Effector memory CD4-positive, alpha-beta T cell (primary cell): ENCODE measurements around the gene VPS39.

Source experiments
- DNase-seq, 3 donors: peaks; one replicate each; pipeline ENCODE4 v3.0.0-alpha.2; 2020
- H3K27ac ChIP-seq: 2 replicates; pipeline ENCODE4 v1.7.0; 2013; ENCODE audit warnings: mild to moderate bottlenecking, low read length, moderate library complexity; ENCODE audit not compliant: insufficient read depth, poor library complexity, severe bottlenecking
- H3K27me3 ChIP-seq: replicated peaks from 2 replicates; pipeline ENCODE4 v1.7.0; 2013; ENCODE audit warnings: mild to moderate bottlenecking, low read length; ENCODE audit not compliant: insufficient read depth, control insufficient read depth, poor library complexity, severe bottlenecking
- H3K36me3 ChIP-seq: 2 replicates; pipeline ENCODE4 v1.7.0; 2013; ENCODE audit warnings: mild to moderate bottlenecking, low read length, moderate library complexity; ENCODE audit not compliant: control insufficient read depth, insufficient read depth
- H3K4me1 ChIP-seq: 2 replicates; pipeline ENCODE4 v1.7.0; 2013; ENCODE audit warnings: low read length, mild to moderate bottlenecking; ENCODE audit not compliant: control insufficient read depth, insufficient read depth, poor library complexity, severe bottlenecking
- H3K4me3 ChIP-seq: 2 replicates; pipeline ENCODE4 v1.7.0; 2013; ENCODE audit warnings: low read length, low read depth, mild to moderate bottlenecking; ENCODE audit not compliant: insufficient read depth, poor library complexity, severe bottlenecking
- H3K9me3 ChIP-seq: 2 replicates; pipeline ENCODE4 v1.7.0; 2013; ENCODE audit warnings: mild to moderate bottlenecking, low read length, moderate library complexity; ENCODE audit not compliant: control insufficient read depth

The VPS39 gene

DNA sequence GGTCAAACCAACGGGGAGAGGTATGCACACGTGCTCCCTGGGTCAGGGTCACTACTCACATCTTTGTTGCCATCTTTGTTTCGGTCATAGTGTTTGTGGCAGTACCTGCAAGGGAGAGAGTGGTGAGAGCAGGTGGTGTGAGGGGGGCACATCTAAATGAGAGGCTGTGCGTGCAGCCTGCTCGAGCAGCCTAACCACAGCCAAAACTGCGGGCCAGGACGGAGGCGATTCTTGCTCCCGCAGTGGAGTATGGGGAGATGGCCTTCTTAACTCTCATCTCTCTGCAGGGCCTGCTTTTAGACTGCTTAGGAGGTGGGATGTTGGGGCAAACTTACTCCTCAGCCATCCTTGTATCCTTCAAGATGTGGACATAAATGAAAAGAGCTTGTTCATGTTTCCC lies 44.8 kb downstream of the VPS39 start:
- no peak for DNase-seq
- H3K36me3 ChIP-seq: peaks cover 97% of the 10 kb centered on the region

DNA sequence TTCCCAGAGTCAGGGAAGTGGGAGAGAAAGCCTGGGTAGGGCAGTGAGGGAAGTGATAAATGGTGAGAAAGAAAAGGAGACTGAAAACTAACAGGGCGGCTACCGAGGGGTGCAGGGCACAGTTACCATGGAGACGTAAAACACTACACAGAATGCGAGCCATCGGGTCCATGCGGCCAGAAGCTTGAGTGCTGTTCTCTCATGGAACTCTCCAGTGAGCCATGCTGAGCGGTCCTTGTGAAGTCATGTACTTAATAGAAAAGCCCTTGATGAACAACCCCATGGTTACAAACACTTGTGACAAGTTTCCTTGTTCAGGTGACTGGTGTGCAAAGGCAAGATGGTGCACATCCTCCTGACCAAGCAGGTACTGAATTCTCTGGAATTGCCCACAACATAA lies 48.0 kb downstream of the VPS39 start:
- H3K9me3 ChIP-seq: no peaks in the 10 kb centered on the region
- H3K36me3 ChIP-seq: peaks cover 67% of the 10 kb centered on the region
- no peak for DNase-seq
- H3K27ac ChIP-seq: no peak overlapping the region
- no peaks in the 10 kb centered on the region for H3K27me3 ChIP-seq
- H3K4me3 ChIP-seq: no peak overlapping the region
- no peaks in the 10 kb centered on the region for H3K4me1 ChIP-seq

More for the DNA sequence above, 44.8 kb downstream of the VPS39 start:
- H3K9me3 ChIP-seq: no peaks in the 10 kb centered on the region
- no peaks in the 10 kb centered on the region for H3K27me3 ChIP-seq
- no peak overlapping the region for H3K4me3 ChIP-seq
- H3K27ac ChIP-seq: no peak overlapping the region
- H3K4me1 ChIP-seq: no peaks in the 10 kb centered on the region

DNA sequence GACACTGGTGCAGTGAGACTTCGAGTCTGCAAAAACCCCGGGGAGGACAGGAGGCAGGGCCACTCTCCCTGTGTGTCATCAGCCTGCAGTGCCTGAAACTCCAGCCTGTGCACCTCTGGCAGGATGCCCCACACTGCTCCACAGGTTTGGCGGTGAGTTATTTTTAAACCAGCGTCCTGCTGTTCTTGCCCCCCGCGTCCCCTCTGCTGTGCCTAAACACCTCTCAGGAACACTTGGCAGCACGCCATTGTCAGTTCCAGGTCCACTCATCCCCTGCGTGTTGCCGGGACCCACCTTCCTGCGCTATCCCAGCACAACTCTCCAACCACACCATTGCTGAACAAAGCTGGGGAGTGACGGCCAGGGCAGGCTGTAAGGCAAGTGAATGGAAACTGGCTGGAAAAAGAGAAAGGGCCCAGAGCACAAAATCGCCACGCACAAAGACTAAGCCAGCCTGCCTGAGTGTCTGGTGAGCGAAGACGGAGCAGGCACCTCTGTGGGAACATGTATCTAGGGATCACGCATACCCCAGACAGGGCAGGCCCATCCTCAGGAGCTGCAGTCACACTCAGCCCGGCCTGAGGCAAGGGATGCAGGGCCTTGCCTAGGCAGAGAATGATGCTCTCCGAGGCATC lies 48.6 kb downstream of the VPS39 start:
- Histone ChIP-seq H3K4me3 (no peak overlapping the region), H3K27ac (no peak overlapping the region), H3K27me3 (no peaks in the 10 kb centered on the region), H3K9me3 (no peaks in the 10 kb centered on the region), H3K4me1 (no peaks in the 10 kb centered on the region), H3K36me3 (peaks cover 61% of the 10 kb centered on the region)
- DNase-seq: no peak

DNA sequence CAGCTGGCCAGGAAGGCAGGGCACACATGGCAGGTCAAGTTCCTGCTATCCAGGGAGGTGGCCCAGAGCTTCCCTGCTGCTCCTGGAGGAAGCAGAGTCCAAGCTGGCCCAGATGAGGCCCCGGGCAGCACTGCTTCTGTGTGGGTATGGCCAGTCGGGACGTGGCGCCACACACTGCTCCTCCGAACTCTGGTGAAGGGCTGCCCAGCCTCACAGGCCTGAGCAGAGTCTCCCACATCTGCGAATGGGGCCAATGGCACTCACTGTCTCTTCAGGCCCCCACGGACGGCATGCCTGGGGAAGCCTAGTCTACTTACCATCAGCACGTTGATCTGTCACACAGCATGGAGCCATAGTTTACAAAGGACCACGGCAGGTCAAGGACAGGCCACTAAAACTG lies 49.2 kb downstream of the VPS39 start:
- DNase-seq: no peak
- Histone ChIP-seq H3K36me3 (peaks cover 56% of the 10 kb centered on the region), H3K4me3 (no peak overlapping the region), H3K27ac (no peak overlapping the region), H3K4me1 (no peaks in the 10 kb centered on the region), H3K9me3 (no peaks in the 10 kb centered on the region), H3K27me3 (no peaks in the 10 kb centered on the region)

DNA sequence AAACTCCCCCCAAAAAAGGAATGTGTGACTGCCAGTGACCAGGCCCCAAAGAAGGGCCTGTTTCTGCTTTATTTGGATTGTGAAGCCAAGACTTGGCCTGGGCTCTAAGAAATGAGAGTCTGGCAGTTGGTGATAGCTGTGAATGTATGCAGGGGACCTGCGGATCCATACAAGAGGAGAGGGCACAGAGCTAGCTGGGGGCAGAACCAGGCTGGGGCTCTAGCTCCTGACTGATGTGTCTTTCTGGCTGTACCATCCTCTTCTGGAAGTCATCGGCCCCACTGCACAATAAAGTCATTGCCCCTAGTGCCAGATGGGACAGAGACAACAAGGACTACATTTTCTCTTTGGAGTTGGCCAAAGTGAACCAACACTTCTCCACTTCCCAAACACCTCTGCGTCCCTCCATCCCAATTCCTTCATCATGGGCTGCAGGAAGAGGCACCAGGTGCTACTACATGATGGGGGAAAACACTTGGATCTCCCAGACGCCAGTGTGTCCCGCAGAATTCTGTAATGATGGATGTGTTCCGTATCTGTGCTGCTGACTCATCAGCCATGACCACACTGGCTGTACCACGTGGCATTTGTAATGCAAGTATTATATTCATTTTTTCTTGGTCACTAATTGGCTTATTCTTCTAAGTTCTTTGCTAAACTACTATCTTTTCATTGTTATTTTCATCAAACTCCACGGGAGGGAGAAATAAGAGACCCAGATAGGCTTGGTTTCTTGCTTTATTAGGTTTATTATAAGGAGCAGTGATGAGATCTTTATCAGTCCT lies 49.9 kb downstream of the VPS39 start:
- no peak for DNase-seq
- Histone ChIP-seq H3K36me3 (peaks cover 48% of the 10 kb centered on the region), H3K9me3 (no peaks in the 10 kb centered on the region), H3K4me1 (no peaks in the 10 kb centered on the region), H3K4me3 (no peak overlapping the region), H3K27me3 (no peaks in the 10 kb centered on the region), H3K27ac (no peak overlapping the region)

DNA sequence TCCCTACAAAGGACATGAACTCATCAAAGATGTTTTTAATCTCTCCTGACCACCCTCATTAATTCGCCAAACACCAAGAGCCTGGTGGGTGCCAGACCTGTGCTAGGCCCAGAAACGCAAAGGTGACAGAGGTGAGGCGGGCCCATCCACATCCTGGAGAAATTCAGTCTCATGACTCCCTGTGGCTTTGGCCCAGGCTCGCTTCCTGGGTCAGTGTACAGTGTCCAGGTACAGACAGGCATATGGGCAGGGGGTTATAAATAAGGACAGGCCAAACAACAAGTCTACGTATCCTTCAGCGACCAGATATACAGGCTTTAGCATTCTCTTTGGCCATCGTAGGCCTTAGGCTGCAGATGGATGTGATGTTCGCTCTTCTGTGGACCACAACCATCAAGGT lies 50.7 kb downstream of the VPS39 start:
- no peaks in the 10 kb centered on the region for H3K9me3 ChIP-seq
- no peak for DNase-seq
- peaks cover 40% of the 10 kb centered on the region for H3K36me3 ChIP-seq
- no peak overlapping the region for H3K4me3 ChIP-seq
- no peak overlapping the region for H3K27ac ChIP-seq
- H3K4me1 ChIP-seq: no peaks in the 10 kb centered on the region
- H3K27me3 ChIP-seq: no peaks in the 10 kb centered on the region

DNA sequence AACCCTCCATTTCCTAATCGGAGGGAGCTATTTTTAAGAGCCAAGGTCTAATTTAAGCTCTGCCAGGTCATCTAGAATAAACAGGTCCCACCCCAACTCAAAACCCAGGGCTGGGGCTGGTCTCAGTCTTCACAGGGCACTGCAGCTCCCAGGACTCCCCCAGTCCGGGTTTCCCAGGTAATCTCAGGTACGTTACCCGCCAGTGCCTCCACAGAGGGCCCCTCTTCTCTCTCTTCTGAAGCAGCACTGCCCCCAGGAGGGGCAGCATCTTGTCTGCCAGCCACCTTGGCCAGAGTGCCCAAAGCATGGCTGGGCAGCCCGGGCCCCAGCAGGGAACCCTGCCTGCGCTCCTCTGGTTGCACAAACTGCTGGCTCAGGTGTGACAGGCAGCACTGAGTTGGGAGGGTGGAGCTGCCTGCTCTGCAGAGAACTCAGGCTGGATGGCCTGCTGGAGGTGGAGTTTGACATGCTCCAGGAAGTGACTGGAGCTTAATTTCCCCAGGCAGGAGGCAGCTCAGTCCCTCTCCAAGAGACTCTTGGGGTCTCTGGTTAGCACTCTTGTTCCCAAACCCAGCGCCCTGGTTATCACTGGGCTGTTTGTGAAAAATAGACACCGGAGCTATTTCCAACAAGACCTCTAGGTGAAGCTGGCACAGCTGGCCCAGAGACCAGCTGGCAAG lies 51.7 kb downstream of the VPS39 start, which contains the start of gene PLA2G4F:
TSS of gene PLA2G4F (minus strand) at position 394 of the 680 bp plus-strand sequence. CDS start at position 307, 87 bp downstream.
- DNase-seq: no peak
- Histone ChIP-seq H3K27ac (no peak within 1 kb of the TSS), H3K36me3 (peaks cover 30% of the 10 kb centered on the region), H3K9me3 (no peaks in the 10 kb centered on the region), H3K27me3 (no peaks in the 10 kb centered on the region), H3K4me1 (no peaks in the 10 kb centered on the region), H3K4me3 (no peak within 1 kb of the TSS)

DNA sequence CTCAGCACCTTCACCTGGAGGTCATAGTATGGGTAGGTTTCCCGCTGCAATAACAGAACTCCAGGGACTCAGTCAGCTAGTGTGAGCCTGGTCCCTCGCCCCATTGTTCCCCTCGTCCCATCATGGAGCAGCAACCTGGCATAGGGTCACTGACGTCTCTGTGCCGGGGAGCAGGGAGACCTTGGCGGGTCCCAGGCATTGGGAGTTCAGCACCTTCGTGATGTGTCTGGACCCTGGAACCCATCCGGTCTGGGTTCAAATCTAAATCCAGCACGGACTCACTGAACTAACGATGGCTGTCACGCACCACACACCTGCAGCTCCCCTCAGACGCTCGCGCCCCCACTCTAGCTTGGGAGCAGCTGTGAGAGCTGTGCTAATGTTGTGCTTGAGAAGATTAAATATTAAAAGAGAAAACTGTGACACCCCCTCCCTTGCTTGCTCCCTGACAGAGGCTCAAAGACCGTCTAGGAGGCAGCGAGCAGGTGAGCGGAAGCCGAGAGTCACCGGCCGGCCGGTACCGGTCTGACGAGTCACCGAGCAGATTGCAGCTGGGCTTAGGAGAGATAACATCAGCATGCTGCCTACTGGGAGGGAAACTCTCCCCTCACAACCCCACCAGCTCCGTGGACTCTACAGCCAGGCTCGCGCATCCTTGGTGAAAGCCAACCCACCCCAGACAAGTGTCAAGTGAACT lies 52.4 kb downstream of the VPS39 start:
- Histone ChIP-seq H3K36me3 (peaks cover 24% of the 10 kb centered on the region), H3K27ac (no peak overlapping the region), H3K9me3 (no peaks in the 10 kb centered on the region), H3K4me3 (no peak overlapping the region), H3K4me1 (no peaks in the 10 kb centered on the region), H3K27me3 (no peaks in the 10 kb centered on the region)
- DNase-seq: no peak

DNA sequence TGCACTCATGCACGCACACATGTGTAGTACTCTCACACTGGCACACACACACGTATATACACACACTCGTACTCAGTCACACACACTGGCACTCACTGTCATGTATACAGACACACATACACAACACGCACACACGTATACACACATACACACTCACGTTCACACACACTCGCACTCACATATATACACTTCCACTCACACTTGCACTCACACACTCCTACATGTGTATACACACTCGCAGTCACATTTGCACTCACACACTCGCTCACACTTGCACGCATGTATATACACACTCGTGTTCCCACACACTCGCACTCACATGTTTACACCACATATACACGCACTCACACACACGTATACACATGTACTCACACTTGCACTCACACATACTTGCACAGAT lies 53.1 kb downstream of the VPS39 start:
- Histone ChIP-seq H3K36me3 (peaks cover 17% of the 10 kb centered on the region), H3K27me3 (no peaks in the 10 kb centered on the region), H3K4me1 (no peaks in the 10 kb centered on the region), H3K4me3 (no peak overlapping the region), H3K9me3 (no peaks in the 10 kb centered on the region), H3K27ac (no peak overlapping the region)
- DNase-seq: no peak
